ENCODE data around the gene OR51I2.

OR51I2 gene

GRCh38 chr11:5489576-5490357 lies 40.6 kb downstream of the OR51I2 start:
- Histone ChIP-seq H3K4me1 (ENCODE audit: control insufficient read depth, low read length) (no peaks in the 10 kb centered on the region), H3K4me2 (ENCODE audit: low read length) (no peak overlapping the region), H3K9me2 (replicated peaks; ENCODE audit: control insufficient read depth, low read length) (no peaks in the 10 kb centered on the region), H3K9me3 (ENCODE audit: control insufficient read depth, insufficient read depth, low read length) (no peaks in the 10 kb centered on the region), H3K4me3 (ENCODE audit: low read length) (no peak overlapping the region), H3K36me3 (ENCODE audit: control insufficient read depth, low read length) (no peaks in the 10 kb centered on the region), H3K27me3 (ENCODE audit: control insufficient read depth, low read length) (peaks cover 3% of the 10 kb centered on the region; the same call in 1 of the 2 replicates), H3F3A (ENCODE audit: control insufficient read depth, insufficient read depth) (no peaks in the 10 kb centered on the region), H4K20me1 (ENCODE audit: control insufficient read depth, insufficient read depth, low read depth, low read length) (no peaks in the 10 kb centered on the region), H3K27ac (ENCODE audit: low read depth, low read length) (no peak overlapping the region), H3K79me2 (ENCODE audit: control insufficient read depth, low read length) (no peaks in the 10 kb centered on the region)
- TF ChIP-seq, protein P1, sequence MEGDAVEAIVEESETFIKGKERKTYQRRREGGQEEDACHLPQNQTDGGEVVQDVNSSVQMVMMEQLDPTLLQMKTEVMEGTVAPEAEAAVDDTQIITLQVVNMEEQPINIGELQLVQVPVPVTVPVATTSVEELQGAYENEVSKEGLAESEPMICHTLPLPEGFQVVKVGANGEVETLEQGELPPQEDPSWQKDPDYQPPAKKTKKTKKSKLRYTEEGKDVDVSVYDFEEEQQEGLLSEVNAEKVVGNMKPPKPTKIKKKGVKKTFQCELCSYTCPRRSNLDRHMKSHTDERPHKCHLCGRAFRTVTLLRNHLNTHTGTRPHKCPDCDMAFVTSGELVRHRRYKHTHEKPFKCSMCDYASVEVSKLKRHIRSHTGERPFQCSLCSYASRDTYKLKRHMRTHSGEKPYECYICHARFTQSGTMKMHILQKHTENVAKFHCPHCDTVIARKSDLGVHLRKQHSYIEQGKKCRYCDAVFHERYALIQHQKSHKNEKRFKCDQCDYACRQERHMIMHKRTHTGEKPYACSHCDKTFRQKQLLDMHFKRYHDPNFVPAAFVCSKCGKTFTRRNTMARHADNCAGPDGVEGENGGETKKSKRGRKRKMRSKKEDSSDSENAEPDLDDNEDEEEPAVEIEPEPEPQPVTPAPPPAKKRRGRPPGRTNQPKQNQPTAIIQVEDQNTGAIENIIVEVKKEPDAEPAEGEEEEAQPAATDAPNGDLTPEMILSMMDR (IDR thresholded peaks at IDR 0.05; ENCODE audit: low read depth, low read length, poor library complexity, severe bottlenecking), result no peak
- TF ChIP-seq EZH2phosphoT487 (IDR thresholded peaks at IDR 0.05; ENCODE audit: borderline replicate concordance, low read length), result no peak

DNA sequence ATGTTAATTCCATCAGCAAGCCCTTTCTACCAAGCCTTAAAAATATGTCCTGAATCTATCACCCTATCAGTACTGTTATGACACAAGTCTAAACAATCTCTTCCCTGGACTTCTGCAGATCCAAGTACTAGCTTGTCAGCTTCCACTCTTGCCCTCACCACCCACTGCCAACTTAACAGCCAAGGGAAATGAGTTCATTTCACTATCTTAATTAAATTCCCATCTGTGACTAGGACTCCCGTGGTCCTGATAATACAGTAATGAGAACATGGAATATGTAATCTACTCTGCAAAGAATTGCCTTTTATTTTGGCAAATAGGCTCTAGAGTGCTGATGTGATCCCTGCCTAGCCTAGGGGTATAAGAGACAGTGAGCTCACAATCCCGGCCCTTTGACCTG lies 50.5 kb downstream of the OR51I2 start:
- no peaks in the 10 kb centered on the region for H3K36me3 ChIP-seq (ENCODE audit: control insufficient read depth, low read length)
- no peak overlapping the region for H3K27ac ChIP-seq (ENCODE audit: low read depth, low read length)
- no peaks in the 10 kb centered on the region for H4K20me1 ChIP-seq (ENCODE audit: control insufficient read depth, insufficient read depth, low read depth, low read length)
- H3K4me3 ChIP-seq (ENCODE audit: low read length), result no peak overlapping the region
- no peaks in the 10 kb centered on the region for H3K27me3 ChIP-seq (ENCODE audit: control insufficient read depth, low read length)
- no peaks in the 10 kb centered on the region for H3K79me2 ChIP-seq (ENCODE audit: control insufficient read depth, low read length)
- H3K9me2 ChIP-seq (replicated peaks; ENCODE audit: control insufficient read depth, low read length), result no peaks in the 10 kb centered on the region
- no peaks in the 10 kb centered on the region for H3F3A ChIP-seq (ENCODE audit: control insufficient read depth, insufficient read depth)
- TF ChIP-seq EZH2phosphoT487 (IDR thresholded peaks at IDR 0.05; ENCODE audit: borderline replicate concordance, low read length), result no peak
- TF ChIP-seq, protein P1 (IDR thresholded peaks at IDR 0.05; ENCODE audit: low read depth, low read length, poor library complexity, severe bottlenecking), result no peak
- H3K4me1 ChIP-seq (ENCODE audit: control insufficient read depth, low read length), result no peaks in the 10 kb centered on the region
- no peak overlapping the region for H3K4me2 ChIP-seq (ENCODE audit: low read length)
- H3K9me3 ChIP-seq (ENCODE audit: control insufficient read depth, insufficient read depth, low read length), result no peaks in the 10 kb centered on the region

GRCh38 chr11:5500393-5500801 lies 51.3 kb downstream of the OR51I2 start:
- no peak overlapping the region for H3K4me2 ChIP-seq (ENCODE audit: low read length)
- no peaks in the 10 kb centered on the region for H3K9me3 ChIP-seq (ENCODE audit: control insufficient read depth, insufficient read depth, low read length)
- H3F3A ChIP-seq (ENCODE audit: control insufficient read depth, insufficient read depth), result no peaks in the 10 kb centered on the region
- TF ChIP-seq, protein P1 (IDR thresholded peaks at IDR 0.05; ENCODE audit: low read depth, low read length, poor library complexity, severe bottlenecking), result no peak
- no peak for TF ChIP-seq EZH2phosphoT487 (IDR thresholded peaks at IDR 0.05; ENCODE audit: borderline replicate concordance, low read length)
- no peaks in the 10 kb centered on the region for H3K4me1 ChIP-seq (ENCODE audit: control insufficient read depth, low read length)
- H3K27me3 ChIP-seq (ENCODE audit: control insufficient read depth, low read length), result no peaks in the 10 kb centered on the region
- H3K4me3 ChIP-seq (ENCODE audit: low read length), result no peak overlapping the region
- no peak overlapping the region for H3K27ac ChIP-seq (ENCODE audit: low read depth, low read length)
- no peaks in the 10 kb centered on the region for H3K36me3 ChIP-seq (ENCODE audit: control insufficient read depth, low read length)
- H3K79me2 ChIP-seq (ENCODE audit: control insufficient read depth, low read length), result no peaks in the 10 kb centered on the region
- no peaks in the 10 kb centered on the region for H3K9me2 ChIP-seq (replicated peaks; ENCODE audit: control insufficient read depth, low read length)
- no peaks in the 10 kb centered on the region for H4K20me1 ChIP-seq (ENCODE audit: control insufficient read depth, insufficient read depth, low read depth, low read length)

Data from DOHH2 (cell line).